GM18511 (cell line): Measurements from ENCODE around the gene ZNF432.

Experiments
- ATAC-seq: cut with Tn5 transposase; IDR thresholded peaks from one replicate; pipeline ENCODE4 v1.9.1; 2021; ENCODE audit warnings: mild to moderate bottlenecking, moderate library complexity; ENCODE audit not compliant: unreplicated experiment

ZNF432 gene

DNA sequence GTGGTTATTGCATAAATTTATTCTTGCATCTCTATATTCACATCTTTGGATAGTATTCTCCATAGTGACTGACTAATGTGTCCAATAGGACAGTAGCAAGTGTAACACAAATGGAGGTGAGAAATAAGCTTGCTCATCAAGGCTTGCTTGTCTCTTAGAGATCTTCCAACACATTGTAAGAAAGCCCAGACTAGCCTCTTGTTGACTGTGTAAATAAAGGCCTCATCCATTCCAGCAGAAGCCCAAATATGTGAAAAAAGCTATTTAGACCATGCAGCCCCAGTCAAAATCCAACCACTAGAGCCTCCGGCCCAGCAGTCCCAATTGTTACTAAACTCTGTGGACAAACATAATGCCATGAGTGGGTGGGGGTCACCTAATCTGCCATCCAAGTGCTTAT is 38.0 kb downstream of the ZNF432 start:
- ATAC-seq, result no peak

DNA sequence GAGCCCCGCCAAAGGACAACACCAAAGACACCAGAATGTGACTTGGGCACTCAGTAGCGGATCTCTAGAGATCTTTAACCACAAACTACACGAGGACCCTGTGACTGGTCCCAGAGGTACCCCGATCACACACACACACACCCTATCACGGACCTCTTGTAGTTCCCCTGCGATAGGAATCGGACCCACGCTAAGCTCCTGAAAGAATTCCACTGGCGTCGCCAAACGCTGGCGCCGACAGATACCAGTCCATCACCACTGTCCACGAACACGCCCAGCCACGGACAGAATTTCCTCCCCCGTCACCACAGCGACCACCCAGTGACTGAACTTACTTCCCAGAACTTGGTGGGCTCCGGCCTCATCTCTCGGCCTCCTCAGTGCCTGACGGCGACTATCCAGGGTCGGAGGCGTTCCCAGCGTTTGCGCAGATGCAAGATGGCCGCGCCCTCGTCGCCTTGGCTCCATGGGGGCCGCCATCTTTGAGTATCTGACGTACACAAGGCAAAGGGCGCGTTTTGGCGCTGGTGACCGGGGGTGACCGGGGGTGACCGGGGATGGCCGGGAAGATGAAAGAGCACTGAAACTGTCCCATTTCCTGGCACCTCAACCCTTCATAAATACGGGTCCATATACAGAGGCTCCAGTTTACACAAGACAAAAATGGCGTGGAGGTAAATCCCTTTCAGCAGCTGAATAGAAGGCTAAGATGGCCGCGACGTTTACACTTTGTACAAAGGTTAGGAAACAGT is 40.7 kb downstream of the ZNF432 start, which contains the start of gene ZNF615:
TSS of gene ZNF615 (minus strand) at position 406 of the 752 bp plus-strand sequence. CDS start 4,500 bp downstream, outside the sequence.
- peak; percentile 99 for ATAC-seq

DNA sequence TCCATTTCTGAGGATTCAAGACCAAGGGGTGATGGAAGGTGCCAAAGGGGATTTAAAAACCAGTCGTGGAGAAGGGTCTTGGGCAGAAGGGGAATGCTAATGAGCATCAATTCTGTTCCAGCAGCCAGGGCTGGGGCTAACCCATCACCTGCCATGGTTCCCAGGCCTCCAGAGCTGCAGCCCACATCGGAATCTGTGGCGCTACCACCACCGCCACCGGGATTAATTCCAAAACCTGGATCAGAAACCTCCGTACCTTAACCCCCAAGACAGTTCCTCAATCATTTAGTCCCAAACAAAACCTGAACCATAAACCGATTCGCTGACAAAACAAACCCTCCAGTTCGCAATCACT is 41.2 kb downstream of the ZNF432 start:
- ATAC-seq, result no peak

DNA sequence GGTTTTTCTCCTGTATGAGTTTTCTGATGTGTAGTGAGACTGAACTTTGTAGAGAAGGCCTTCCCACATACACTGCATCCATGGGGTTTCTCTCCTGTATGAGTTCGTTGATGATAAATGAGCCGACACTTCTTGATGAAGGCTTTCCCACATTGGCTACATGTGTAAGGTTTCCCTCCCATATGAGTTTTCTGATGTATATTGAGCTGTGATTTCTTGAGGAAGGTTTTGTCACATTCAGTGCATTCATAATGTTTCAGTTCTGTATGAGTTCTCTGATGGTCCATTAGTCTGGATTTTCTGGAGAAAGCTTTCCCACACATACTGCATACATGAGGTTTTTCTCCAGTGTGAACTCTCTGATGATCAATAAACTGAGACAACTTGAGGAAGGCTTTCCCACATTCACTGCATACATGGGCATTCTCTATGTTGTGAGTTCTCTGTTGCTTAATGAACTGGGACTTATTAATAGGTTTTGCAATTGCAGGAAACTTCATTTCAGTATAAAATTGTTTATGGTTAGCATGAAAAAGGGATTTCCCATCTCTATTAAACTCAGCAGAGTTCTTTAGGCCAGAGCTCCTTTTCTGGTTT is 54.5 kb downstream of the ZNF432 start:
- no peak for ATAC-seq

DNA sequence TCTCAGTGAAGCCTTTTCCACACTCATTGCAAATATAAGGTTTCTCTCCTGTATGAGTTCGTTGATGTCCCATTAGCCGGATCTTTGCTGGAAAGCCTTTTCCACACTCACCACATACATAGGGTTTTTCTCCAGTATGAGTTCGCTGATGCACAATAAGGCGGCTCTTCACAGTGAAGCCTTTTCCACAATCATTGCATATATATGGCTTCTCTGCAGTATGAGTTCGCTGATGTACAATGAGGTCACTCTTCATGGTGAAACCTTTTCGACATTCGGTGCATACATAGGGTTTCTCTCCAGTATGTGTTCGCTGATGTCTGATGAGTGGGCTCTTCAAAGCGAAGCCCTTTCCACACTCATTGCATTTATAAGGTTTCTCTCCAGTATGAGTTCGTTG is 55.2 kb downstream of the ZNF432 start:
- no peak for ATAC-seq

DNA sequence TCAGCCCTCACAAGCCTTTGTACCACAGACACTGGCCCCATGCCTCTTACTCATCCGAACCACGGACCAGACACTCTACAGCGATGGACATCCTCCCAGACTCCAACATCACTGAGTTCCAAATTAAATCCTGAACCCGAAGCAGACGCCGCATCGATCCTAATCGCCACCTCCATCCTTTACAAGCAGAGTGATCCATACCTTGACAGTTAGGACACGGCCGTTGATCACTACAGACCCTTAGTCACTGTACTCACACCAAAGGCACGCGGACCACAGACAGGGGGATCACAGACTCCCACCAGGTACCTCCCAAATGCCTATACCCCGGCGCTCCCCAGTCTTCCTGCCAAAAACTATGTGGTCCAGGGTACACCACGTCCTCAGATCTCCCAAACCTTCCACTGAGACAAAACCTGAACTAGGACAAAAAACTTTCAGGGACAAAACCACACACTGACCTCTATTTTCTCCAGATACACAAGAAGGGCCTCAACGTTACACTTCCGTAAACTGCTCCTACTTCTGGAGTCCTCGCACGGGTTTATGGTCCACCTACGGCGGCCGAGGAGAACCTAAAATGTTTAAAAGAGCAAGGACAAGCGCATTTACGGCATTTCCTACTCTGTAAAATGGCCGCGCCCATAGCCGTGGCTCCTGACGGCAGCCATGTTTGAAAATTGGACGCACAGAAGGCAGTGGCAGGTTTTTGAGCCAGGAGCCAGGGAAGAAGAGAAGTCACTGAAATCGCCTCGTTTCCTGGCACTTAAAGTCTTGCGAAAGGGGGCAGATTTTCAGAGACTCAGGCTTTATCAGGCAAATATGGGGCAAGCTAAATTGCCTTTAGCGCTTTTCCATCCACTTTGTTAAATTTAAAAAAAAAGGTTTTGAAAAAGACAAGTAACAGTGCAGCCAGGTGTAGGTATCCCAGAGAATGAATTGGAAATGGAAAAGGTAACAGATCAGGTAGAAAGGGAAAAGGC is 62.0 kb downstream of the ZNF432 start, which contains the start of gene ZNF350:
TSS of gene ZNF350 (minus strand) at position 532 of the 983 bp plus-strand sequence. CDS start 12,480 bp downstream, outside the sequence.
- ATAC-seq, result peak; percentile 88

DNA sequence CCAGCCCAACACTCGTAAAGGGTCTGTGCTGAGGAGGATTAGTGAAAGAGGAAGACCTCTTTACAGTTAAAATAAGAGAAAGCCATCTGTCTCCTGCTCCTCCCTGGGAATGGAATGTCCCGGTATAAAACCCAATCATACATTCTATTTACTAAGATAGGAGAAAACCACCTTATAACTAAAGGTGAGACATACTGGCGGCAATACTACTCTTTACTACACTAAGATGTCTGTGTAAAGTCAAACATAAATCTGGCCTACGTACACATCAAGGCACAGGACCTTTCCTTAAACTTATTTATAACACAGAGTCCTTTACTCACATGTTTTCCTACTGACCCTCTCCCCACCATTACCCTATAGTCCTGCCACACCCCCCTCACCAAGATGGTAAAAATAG is 65.3 kb downstream of the ZNF432 start:
- no peak for ATAC-seq
